ENCODE results near the gene FYN. TPM values are rescaled to one million over a fixed set of nuclear protein-coding genes. Genes with fewer than 3 reads are reported as not detected.

Gene FYN
- total and polyA plus RNA-seq, 4 donors = 11.2 to 28.3 (median 19.7) TPM

DNA sequence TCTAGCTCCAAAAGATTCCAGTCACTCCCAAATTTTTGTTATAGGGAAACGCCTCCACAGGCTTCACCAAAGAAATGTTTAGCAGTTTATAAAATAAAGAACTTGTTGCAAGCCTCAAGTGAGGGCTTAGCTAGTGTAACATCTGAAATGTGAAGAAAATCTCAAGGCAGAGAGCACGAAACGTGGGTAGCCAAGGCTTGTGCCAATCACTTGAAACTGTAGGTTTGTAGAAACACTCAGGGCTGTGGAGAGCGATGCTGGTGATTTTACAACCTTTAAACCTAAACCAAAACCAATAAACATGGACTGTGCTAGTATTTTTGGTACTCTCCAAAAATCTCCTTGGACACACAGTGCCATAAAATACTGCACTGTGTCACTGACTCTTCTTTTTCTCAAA is 159.4 kb downstream of the FYN start:
- Histone ChIP-seq H3K9me3 (ENCODE audit: control insufficient read depth in 4 of 4, low read length in 3 of 4) (no peaks in the 10 kb centered on the region), H3K27me3 (ENCODE audit: control insufficient read depth in 4 of 4, insufficient read depth in 4 of 4, low read length in 3 of 4) (no peaks in the 10 kb centered on the region), H3K4me3 (ENCODE audit: low read depth in 1 of 3, low read length in 3 of 3) (no peak overlapping the region), H3K9ac (ENCODE audit: low read depth in 1 of 2, low read length in 2 of 2) (no peak overlapping the region), H3K36me3 (ENCODE audit: control insufficient read depth in 4 of 4, insufficient read depth in 3 of 4, low read depth in 1 of 4, low read length in 3 of 4) (no peaks in the 10 kb centered on the region), H3K27ac (ENCODE audit: low read depth in 1 of 2, low read length in 2 of 2) (no peak overlapping the region), H3K4me1 (ENCODE audit: control insufficient read depth in 4 of 4, insufficient read depth in 4 of 4, low read length in 3 of 4) (peaks cover 0 to 3% (median 0%) of the 10 kb centered on the region in 4 donors)
- DNase-seq (ENCODE audit: low spot score) = no peak
- TF ChIP-seq NR2F2 (IDR thresholded peaks at IDR 0.05) (no peak), HNF4A (conservative IDR thresholded peaks at IDR 0.05) (no peak), HNF4G (IDR thresholded peaks at IDR 0.05) (no peak), ATF3 (IDR thresholded peaks at IDR 0.05) (no peak), RXRA (IDR thresholded peaks at IDR 0.05) (no peak), YY1 (IDR thresholded peaks at IDR 0.05) (no peak), ZBTB33 (IDR thresholded peaks at IDR 0.05) (no peak), SP1 (IDR thresholded peaks at IDR 0.05) (no peak), EGR1 (IDR thresholded peaks at IDR 0.05; ENCODE audit: low read depth in 2 of 2) (no peak), TAF1 (conservative IDR thresholded peaks at IDR 0.05) (no peak), FOXA2 (IDR thresholded peaks at IDR 0.05) (no peak), JUND (IDR thresholded peaks at IDR 0.05) (no peak)
- TF ChIP-seq, protein P1, sequence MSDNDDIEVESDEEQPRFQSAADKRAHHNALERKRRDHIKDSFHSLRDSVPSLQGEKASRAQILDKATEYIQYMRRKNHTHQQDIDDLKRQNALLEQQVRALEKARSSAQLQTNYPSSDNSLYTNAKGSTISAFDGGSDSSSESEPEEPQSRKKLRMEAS (IDR thresholded peaks at IDR 0.05) = no peak
- TF ChIP-seq, protein P2, sequence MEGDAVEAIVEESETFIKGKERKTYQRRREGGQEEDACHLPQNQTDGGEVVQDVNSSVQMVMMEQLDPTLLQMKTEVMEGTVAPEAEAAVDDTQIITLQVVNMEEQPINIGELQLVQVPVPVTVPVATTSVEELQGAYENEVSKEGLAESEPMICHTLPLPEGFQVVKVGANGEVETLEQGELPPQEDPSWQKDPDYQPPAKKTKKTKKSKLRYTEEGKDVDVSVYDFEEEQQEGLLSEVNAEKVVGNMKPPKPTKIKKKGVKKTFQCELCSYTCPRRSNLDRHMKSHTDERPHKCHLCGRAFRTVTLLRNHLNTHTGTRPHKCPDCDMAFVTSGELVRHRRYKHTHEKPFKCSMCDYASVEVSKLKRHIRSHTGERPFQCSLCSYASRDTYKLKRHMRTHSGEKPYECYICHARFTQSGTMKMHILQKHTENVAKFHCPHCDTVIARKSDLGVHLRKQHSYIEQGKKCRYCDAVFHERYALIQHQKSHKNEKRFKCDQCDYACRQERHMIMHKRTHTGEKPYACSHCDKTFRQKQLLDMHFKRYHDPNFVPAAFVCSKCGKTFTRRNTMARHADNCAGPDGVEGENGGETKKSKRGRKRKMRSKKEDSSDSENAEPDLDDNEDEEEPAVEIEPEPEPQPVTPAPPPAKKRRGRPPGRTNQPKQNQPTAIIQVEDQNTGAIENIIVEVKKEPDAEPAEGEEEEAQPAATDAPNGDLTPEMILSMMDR (IDR thresholded peaks at IDR 0.05; ENCODE audit: low read depth, low read length, missing input control) = no peak
- 90% methylated on average over 4 of the region's 4 CpGs for WGBS

DNA sequence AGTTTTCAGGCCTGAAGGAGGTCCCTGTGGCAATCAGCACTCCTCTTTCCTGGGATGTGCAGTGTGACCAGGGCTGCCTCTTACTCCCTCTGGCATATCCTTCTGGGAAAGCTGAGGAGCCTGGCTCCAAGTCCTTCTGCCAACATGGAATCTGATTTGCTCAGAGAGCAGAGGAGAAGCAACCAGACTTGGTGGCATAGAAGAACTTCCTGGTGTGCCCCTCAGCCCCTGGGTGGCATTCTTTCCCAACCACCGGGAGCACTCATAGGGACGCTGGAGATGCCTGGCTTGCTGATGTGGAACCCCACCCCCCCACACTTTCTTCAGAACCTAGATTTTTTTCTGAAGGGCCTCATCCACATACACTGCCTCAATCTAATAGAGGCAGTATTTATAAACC is 160.0 kb downstream of the FYN start:
- H3K27me3 ChIP-seq (ENCODE audit: control insufficient read depth in 4 of 4, insufficient read depth in 4 of 4, low read length in 3 of 4) = no peaks in the 10 kb centered on the region
- H3K9ac ChIP-seq (ENCODE audit: low read depth in 1 of 2, low read length in 2 of 2) = no peak overlapping the region
- H3K27ac ChIP-seq (ENCODE audit: low read depth in 1 of 2, low read length in 2 of 2) = no peak overlapping the region
- peaks cover 0 to 3% (median 0%) of the 10 kb centered on the region in 4 donors for H3K4me1 ChIP-seq (ENCODE audit: control insufficient read depth in 4 of 4, insufficient read depth in 4 of 4, low read length in 3 of 4)
- DNase-seq (ENCODE audit: low spot score) = no peak
- no peaks in the 10 kb centered on the region for H3K36me3 ChIP-seq (ENCODE audit: control insufficient read depth in 4 of 4, insufficient read depth in 3 of 4, low read depth in 1 of 4, low read length in 3 of 4)
- no peak overlapping the region for H3K4me3 ChIP-seq (ENCODE audit: low read depth in 1 of 3, low read length in 3 of 3)
- 92% methylated on average over 2 of the region's 2 CpGs for WGBS
- TF ChIP-seq ATF3 (IDR thresholded peaks at IDR 0.05) (no peak), FOXA2 (IDR thresholded peaks at IDR 0.05) (no peak)
- no peaks in the 10 kb centered on the region for H3K9me3 ChIP-seq (ENCODE audit: control insufficient read depth in 4 of 4, low read length in 3 of 4)
